GM21786 (cell line): Measurements from ENCODE around the gene HOXA13.
A peak's percentile ranks its signal among the peaks of the same experiment; 100 is the strongest.

ENCODE experiments used
- ATAC-seq: cut with Tn5 transposase; IDR thresholded peaks from one replicate; pipeline ENCODE4 v1.9.1; 2021; ENCODE audit not compliant: unreplicated experiment

Gene HOXA13

DNA sequence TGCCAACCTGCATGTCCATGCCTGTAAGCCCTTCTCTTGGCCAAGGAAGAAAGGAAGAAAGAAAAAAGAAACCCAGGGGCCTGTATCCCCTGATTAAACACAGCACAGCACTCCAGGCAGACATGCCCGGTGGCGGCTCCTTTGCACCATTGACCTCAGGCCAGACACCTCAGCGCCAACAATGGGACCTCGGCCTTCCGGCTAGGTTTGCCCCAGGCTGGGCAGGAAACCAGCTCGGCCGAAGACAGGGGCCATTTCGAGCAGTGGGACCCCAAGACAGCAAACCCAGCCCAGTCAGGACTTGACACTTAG, 28.6 kb downstream of the HOXA13 start:
- no peak for ATAC-seq

DNA sequence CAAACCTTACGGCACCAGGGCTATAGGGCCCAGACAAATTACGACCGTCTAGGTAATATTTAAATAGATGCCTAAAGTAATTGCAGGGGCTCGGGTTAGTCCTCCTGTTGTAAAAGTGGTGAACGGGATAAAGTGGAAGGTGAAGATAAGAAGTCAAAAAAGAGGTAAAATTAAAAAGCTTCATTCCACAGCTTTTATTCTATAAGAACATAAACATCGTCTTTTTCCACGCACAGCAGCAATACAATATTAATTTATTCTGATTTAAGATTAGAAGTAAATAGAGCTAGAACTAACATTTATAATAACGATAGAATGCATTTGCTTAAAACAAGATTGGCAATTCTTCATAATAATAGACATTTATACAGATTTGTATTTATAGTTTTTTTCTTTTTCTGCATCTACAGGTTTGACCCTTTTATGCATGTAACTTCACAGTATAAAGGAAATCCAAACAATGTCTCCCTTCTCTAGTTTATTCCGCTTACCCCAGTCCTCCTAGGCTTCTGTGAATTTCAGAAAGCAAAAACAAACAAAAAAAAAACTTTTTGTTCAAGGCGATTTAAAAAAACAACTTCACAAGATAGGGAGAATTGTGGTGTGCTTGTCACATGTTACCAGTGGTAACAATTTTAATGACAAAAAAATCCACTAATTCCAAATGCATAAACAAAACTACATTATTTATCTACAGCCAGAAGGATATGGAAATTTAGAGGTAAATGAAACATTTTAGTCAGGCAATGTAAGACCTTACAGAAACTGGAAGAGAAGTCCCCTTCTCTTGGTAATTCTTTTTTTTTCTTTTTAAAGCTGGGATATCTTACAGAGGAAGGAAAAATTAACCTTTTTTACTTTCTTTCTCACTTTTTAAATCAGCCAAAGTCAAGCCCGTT, 29.2 kb downstream of the HOXA13 start:
- no peak for ATAC-seq

DNA sequence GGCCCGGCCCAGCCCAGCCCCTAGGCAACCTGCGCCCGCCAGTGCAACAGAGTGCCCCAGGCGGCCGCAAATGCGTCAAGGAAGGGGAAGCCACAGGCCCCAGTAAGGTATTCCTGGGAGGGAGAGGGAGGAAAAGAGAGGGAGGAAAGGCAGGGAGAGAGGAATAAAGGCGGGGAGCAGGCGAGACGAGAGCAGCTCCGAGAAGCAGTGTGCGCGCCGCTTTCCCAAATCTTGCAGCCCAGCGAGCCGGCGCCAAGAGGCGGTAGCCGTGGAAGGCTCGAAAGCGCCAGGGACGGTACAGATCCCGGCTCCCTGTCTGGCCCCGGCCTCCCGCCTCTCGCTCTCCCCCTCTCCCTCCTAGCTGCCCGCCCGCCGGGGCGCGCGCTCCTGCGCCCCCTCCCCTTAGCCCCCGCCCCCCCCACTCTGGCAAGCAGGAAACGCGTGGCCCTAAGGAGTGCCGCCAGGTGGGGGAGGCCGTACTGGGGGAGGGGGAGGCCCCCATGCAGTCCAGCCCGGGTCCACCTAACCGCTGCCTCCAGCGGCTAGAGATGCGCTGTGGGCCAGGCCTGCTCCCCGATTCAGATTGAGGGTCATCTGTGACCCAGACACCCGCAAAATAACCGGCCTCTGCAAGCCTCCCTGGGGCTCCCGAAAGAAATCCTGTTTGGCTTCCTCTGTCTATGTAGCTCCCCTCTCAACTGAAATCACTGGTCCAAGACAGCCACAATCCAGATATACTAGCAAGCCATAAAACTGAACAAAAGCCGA, 30.0 kb downstream of the HOXA13 start:
- no peak for ATAC-seq

DNA sequence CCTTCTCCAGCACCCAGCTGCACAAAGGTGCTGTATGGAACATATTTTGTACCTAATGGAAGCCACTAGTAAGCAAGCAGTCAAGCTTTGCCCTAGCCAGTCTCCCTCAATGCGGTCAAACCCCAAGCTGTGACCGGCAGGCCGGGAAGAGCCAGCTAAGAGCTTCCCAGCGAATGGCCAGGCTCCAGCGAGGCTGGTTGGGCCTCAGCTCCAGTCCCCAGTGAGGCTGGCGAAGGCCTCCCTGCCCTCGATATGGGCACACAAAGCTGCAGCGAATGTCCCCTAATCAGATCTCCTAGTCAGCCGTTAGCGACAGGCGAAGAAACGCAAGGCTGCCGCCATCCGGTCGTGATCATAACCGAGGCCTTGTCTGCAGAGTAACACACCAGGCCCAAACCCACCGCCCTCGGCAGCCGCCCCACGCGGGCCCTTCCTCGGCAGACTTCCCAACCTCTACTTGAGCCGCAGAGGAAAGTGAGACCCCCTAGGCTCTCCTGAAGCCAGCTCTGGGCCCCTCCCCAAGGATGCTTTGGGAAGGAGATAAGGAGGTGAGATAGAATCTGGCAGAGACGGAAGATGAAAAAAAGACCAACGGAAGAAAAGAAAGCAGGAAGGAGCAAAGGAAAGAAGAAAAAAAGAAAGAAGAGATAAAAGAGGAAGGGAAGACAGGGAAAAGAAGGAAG, 31.5 kb downstream of the HOXA13 start:
- ATAC-seq = no peak

DNA sequence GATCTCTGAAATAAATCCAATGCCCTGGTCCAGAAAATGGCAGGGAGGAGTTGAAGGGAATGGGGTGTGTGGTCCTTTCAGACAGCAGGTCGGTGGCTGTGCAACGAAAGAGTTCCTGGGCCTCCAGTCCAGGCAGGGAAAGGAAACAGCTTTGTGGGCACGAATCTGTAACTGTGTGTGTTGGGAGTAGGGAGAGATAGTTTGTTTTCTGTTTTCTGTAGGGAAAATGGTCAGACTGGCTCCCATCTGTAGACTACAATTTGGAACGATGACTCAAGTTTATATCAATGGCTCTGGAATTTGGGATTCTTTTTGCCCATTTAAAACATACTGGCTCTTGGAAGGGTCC, 32.0 kb downstream of the HOXA13 start:
- ATAC-seq = no peak

DNA sequence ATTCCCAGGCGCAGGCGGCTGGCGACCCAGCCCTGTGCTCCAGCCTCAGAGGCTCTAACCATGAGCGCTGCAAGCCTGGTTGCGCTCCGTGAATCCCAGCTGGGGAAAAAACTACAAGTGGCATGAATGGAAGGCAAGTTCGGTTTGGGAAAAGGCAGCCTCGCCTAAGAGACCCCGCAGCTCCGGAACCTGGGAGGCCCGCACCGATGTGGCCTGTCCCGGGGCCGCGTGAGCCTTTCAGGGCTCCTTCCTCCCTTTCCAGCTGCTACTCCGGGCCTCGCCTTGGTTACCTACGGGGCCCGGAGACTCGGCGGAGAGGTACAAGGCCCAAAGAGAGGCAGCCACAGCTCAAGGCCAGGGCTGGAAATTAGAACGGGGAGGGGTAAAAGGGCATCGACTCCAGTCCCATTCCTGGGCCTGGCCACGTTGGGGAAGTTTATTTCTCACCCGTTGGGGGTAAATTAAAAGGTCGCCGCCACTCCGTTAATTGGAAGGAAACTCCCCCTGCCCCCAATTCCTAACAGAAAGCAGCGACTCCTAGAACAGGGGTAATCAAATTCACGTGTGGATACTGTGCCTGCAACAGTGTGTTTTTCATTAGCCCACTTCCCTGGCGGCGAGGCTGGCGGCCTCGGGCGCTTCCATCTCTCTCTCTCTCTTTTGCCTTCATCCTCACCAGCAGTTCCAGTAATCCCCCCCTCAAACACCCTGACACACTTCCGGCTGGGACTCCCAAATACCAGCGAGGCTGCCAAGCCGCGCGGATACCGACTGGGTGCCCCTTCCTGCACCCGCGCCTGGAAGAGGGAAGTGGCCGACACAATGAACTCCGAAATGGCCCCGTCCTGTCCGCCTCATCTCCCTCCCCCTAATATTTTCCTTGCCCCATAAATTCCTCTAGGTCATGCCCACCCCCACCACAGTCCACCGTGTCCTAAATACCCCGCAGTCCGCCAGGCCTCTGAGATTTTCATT, 33.1 kb downstream of the HOXA13 start:
- ATAC-seq = no peak

DNA sequence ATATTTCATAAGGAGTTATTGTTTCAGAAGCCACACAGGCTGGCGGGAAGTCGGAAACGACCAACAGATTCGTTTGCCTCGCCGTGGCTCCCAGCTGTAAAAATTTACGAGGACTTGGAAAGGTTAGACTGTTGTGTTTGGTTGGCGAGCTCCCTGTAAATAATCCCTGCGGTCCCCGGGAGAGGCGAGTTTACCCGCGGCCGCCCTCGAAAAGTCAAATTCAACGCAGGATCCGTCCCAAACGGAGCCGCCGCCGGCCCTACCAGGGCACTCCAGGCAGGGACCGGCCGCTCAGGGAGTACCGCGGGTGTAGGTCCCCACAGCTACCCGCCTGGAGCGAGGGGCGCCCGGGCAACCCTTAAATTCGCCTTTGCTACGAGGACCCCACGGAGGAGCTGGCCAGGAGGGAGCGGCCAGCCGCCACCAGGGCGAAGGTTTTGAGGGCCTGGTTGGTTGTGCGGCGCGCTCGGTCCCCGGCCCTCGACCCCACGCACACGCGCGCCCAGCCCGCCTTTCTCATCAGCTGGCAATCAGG, 33.8 kb downstream of the HOXA13 start:
- no peak for ATAC-seq

DNA sequence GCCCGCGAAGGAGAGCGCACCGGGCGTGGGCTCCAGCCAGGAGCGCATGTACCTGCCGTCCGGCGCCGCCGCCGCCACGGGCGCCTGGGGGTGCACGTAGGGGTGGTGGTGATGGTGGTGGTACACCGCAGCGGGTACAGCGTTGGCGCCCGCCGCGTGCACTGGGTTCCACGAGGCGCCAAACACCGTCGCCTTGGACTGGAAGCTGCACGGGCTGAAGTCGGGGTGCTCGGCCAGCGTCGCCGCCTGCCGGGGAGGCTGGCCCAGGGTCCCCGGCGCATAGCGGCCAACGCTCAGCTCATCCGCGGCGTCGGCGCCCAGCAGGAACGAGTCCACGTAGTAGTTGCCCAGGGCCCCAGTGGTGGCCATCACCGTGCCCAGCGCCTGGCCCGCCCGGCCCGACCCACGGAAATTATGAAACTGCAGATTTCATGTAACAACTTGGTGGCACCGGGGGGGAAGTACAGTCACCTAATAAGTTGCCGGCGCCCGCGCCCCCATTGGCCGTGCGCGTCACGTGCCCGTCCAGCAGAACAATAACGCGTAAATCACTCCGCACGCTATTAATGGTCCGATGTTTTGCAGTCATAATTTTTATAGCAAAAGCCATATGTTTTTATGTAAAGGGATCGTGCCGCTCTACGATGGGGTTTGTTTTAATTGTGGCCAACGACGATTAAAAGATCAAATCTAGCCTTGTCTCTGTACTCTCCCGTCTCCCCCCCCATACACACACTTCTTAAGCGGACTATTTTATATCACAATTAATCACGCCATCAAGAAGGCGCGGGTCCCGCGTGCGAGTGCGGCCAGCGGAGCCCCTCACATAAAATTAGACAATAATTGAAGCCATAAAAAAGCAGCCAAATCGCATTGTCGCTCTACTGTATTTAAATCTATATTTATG, 34.5 kb downstream of the HOXA13 start, which contains the start of gene HOXA9:
TSS of gene HOXA9 (minus strand) at position 449 of the 907 bp plus-strand sequence. CDS start at position 369, 80 bp downstream.
- ATAC-seq = no peak

DNA sequence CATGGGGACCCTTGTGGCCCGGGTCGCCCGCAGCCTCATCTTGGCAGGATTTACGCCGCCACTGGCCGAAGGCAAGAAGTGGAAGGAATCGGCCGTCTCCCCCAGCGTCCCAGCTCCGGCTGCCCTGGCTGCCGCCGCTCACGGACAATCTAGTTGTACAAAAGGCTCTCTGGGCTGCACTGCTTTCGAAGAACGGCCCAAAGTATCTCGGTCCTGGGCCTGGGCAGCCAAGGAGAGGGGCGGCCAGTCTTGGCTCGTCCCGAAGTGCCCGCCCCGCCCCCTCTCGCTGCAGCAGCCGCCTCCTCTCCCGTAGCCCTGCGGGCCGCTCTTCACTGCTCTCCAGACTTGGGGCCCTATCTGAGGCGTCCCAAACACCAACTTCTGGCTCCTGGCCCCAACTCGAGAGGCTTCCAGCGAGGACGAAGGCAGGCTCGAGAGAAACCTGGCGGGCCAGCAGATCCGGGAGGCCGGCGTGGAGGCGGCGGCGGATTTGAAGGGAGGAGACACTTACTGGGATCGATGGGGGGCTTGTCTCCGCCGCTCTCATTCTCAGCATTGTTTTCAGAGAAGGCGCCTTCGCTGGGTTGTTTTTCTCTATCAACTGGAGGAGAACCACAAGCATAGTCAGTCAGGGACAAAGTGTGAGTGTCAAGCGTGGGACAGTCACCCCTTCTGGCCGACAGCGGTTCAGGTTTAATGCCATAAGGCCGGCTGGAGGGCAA, 35.4 kb downstream of the HOXA13 start:
- ATAC-seq = no peak

DNA sequence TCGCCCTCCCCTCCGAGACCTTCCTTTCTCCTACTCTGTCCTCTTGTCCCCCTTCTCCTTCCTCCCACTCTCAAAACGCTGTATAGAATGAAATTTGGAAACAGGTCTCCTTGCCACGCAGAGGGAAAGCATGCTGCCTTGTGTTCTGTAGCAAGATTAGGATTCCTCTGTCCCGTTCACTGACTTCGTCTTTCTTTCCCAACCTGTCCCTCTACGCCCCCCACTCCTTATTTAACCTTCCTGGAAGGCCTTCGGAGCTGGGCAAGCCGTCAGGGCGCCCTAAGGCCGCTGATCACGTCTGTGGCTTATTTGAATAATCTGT, 35.9 kb downstream of the HOXA13 start:
- ATAC-seq = no peak

DNA sequence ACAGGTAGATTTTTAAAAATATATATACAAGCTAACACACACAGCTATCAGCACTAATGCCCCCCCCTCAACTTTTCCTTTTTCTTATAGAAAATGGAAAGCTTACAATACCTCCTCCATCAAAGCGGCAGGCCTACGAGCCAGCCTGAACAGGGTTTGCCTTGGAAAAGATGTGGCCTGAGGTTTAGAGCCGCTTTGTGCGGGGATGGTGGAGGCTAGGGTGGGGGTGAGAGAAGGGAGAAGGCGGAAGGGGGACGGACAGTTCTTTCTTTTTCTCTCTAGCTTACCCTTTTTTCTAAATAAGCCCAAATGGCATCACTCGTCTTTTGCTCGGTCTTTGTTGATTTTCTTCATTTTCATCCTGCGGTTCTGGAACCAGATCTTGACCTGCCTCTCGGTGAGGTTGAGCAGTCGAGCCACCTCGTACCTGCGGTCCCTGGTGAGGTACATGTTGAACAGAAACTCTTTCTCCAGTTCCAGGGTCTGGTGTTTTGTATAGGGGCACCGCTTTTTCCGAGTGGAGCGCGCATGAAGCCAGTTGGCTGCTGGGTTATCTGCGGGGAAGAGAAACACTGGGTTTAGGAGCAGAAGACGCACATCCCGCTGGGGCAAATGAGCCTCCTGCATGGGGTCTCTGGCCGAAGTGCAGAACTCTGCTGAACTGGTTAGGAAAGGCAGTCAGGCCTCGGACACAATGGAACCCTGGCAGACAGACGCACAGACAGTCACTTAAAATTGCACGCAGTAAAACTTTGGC, 36.4 kb downstream of the HOXA13 start:
- no peak for ATAC-seq

DNA sequence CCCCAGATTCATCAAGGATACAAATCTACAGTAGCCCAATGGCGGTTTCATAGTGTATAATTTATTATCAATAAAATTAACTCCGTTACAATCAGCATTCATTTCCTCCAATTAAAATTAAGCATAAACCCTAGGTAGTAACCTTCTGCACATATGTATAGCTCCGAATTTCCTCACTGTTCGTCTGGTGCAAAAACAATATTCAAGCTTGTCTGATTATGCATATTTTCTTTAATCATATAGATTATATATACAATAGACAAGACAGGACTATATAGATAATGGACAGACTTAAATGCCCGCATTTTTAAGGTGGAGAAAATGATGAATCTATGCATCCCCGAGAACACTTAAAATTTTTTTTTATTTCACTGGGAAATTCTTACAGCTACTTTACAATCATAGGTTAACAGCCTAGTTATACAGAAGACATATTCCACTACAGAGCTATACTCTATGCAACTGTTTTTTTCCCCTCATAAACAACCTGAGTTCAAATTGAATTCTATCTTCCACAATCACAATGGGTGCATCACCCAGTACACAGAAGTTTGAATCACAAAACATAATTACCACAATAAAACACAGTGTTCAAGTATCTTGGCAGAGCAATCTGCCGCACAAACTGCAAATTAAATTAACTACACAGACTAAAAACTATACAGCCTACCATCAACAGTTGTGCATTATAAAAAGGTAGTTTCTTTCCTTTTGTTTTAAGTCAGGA, 37.2 kb downstream of the HOXA13 start:
- no peak for ATAC-seq

DNA sequence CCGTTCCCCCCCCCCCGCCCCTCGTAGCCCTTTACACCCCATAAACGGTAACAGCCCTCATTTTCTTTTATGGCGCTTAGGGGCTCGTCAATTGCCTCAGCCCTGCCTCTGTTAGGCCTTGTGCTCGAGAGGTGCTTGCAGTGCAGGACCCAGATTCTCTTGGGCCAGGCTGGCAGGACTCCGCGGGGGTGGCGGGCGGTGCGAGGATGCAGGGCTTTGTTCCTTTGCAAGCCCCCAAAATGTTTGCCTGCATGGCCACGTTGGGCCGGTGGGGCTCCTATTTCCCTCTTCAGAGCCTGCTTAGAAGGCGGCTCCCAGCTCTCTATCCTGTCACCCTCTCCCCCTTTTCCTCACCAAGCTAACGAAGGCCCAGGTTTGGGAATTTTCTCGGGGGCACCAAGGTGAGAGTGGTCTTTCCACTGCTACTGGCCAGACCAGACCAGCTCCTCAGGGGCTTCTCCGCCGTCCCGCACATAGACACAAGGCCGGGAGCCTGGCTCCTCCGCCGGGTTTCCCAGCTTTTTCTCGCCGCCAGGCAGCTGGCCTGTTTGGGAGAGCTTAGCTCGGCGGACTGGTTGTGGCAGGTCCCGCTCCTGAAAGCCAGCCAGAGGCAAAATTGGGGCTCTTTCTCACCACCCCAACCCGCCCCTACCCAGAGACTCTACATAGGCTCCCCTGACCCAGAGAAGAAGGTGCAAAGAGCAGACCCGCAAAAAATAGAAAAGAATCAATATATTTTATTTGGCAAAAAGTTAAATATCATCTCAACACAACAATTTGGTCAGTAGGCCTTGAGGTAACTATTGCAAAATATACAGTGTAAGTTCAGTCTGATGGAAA, 38.0 kb downstream of the HOXA13 start:
- ATAC-seq = no peak

DNA sequence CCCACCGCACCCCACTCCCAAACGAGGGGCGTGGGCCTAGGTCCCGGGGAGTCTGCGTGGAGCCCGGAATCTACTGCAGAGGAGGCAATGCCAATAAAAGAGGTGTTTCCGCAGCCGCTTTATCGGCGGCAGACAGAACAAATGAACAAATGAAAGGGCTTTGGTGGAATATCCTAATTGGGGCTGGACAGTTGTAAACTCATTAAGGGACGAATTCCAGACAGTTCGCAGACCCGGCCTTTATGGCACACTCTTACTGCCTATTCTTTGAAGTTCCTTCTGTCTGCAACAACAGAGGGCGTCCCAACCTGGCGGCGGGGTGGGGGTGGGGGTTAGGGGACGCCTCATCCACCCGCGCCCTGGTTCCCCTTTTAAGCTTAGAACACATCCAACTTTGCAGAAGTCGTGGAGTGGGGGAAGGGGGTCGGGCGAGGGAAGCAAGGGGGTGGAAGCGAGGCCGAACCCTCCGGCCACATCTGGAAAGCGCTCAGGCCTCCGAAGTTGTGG, 38.6 kb downstream of the HOXA13 start:
- no peak for ATAC-seq

DNA sequence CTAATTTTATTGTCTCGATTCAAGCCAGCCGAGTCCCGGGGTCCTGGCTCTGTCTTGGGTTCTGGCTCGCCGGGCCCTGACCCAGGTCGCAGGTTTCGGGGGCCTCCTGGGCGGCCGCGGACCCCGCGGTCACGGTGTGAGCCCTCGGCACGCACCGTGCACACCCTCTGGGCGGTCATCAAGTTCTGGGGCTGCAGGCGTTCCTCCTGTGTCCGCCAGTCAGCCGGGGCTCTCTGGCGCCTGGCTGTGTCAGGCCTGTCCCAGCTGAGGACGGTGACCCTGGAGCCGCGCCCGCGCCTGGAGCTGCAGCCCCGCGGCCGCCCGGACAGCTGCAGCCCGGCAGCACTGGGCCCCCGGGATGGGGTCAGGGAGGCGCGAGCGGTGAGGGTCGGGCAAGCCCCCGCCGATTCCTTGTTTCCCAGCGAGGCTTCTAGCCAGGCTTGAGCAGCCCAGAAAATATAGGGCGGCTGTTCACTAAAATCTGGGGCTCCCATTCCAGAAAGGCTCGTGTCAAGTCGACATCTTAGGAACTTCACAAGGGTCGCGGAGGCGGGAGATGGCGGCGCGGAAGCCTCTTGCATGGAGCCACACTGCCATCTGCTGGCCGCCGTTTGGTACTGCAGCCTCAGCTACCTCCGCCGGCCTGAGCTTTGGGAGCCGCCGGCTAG, 39.2 kb downstream of the HOXA13 start:
- ATAC-seq = peak; percentile 69

DNA sequence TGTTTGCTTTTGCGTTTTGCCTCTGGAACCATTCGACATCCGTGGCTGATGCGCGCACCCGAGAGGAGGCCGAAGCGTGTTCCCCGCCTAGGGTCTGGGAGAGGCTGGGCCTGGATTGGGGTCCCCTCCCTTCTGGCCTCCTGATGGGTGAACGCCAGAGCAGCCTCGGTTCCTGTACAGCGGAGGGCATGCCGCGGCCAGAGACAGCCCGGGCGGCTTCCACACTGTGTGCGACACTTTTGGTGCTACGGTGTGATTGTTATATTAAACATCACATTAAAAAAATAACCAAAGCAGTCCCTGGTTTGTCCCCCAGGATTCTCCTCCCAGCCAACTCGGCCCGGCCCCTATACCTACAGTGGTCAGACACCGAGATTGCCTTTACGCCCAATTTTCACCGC, 39.7 kb downstream of the HOXA13 start:
- no peak for ATAC-seq
